DND-41 (cell line): ENCODE data around the gene CDH23.

Experiments used
- ATAC-seq: fragments of 200-7000 bp; cut with Tn5 transposase; 3 replicates; pipeline ENCODE4 v1.9.1; 2021; ENCODE audit warnings: low read depth; ENCODE audit not compliant: insufficient read depth
- DNase-seq: peaks from one replicate; pipeline ENCODE4 v3.0.0-alpha.2; 2020
- H2AFZ ChIP-seq: 2 replicates; pipeline ENCODE4 v1.6.0; 2012; ENCODE audit warnings: low read depth, low read length
- H3K27ac ChIP-seq: 2 replicates; pipeline ENCODE4 v1.5.1; 2012; ENCODE audit warnings: low read length, inconsistent platforms
- H3K27me3 ChIP-seq: fragments of 200-600 bp; sonication (generic); 2 replicates; pipeline ENCODE4 v1.6.0; 2012; ENCODE audit warnings: low read length, mild to moderate bottlenecking, inconsistent platforms; ENCODE audit not compliant: insufficient read depth, poor library complexity
- H3K36me3 ChIP-seq: 2 replicates; pipeline ENCODE4 v1.5.1; 2012; ENCODE audit warnings: low read length, inconsistent platforms; ENCODE audit not compliant: insufficient read depth
- H3K4me1 ChIP-seq: 2 replicates; pipeline ENCODE4 v1.5.1; 2012; ENCODE audit warnings: mild to moderate bottlenecking, low read length; ENCODE audit not compliant: insufficient read depth
- H3K4me2 ChIP-seq: 2 replicates; pipeline ENCODE4 v1.6.0; 2012; ENCODE audit warnings: mild to moderate bottlenecking, moderate library complexity, low read length, inconsistent platforms; ENCODE audit not compliant: insufficient read depth
- H3K4me3 ChIP-seq, 2 experiments: fragments of 200-600 bp in 1 of 2; shearing (Covaris generic) in 1 of 2; 2 replicates each; pipeline ENCODE4 v1.5.1; 2012 to 2016; ENCODE audit warnings: inconsistent platforms in 2 of 2, low read length in 2 of 2, mild to moderate bottlenecking in 2 of 2, low read depth in 1 of 2, moderate library complexity in 1 of 2
- H3K79me2 ChIP-seq: 2 replicates; pipeline ENCODE4 v1.6.0; 2012; ENCODE audit warnings: low read length, inconsistent platforms; ENCODE audit not compliant: insufficient read depth
- H3K9ac ChIP-seq: 2 replicates; pipeline ENCODE4 v1.6.0; 2012; ENCODE audit warnings: low read depth, mild to moderate bottlenecking, inconsistent platforms, low read length, moderate library complexity
- H3K9me3 ChIP-seq: 2 replicates; pipeline ENCODE4 v1.5.1; 2012; ENCODE audit warnings: low read length, moderate library complexity, mild to moderate bottlenecking, inconsistent platforms; ENCODE audit not compliant: insufficient read depth, severe bottlenecking
- H4K20me1 ChIP-seq: 2 replicates; pipeline ENCODE4 v1.6.0; 2012; ENCODE audit warnings: low read length; ENCODE audit not compliant: insufficient read depth
- CTCF ChIP-seq: IDR thresholded peaks from 2 replicates; pipeline ENCODE4 v1.5.1; 2012; ENCODE audit warnings: borderline replicate concordance, low read length, moderate library complexity, mild to moderate bottlenecking; ENCODE audit not compliant: poor library complexity, severe bottlenecking; ENCODE audit errors: extremely low read depth
- EZH2 ChIP-seq: IDR thresholded peaks from 3 replicates; pipeline ENCODE4 v1.6.1; 2012; ENCODE audit warnings: borderline replicate concordance, low read depth, mild to moderate bottlenecking, moderate library complexity, low read length, inconsistent platforms; ENCODE audit not compliant: severe bottlenecking

The CDH23 gene

GRCh38 chr10:71622616-71623015, 225.9 kb downstream of the CDH23 start:
- no peaks in the 10 kb centered on the region; the same call in 1 of the 2 replicates for H4K20me1 ChIP-seq
- H3K79me2 ChIP-seq, result no peaks in the 10 kb centered on the region
- no peak overlapping the region for H3K9ac ChIP-seq
- no peaks in the 10 kb centered on the region for H3K36me3 ChIP-seq
- H3K4me1 ChIP-seq, result no peaks in the 10 kb centered on the region
- no peak for ATAC-seq
- peaks cover 28% of the 10 kb centered on the region for H3K27me3 ChIP-seq
- no peak overlapping the region for H3K27ac ChIP-seq
- no peak for TF ChIP-seq CTCF
- TF ChIP-seq EZH2, result no peak
- no peak overlapping the region for H3K4me2 ChIP-seq
- DNase-seq, result no peak
- no peak overlapping the region for H3K4me3 ChIP-seq
- no peak overlapping the region for H2AFZ ChIP-seq
- no peaks in the 10 kb centered on the region for H3K9me3 ChIP-seq

- no peak overlapping the region for H3K4me2 ChIP-seq
- peaks cover 32% of the 10 kb centered on the region for H3K27me3 ChIP-seq
- no peaks in the 10 kb centered on the region for H3K9me3 ChIP-seq
- H3K27ac ChIP-seq, result no peak overlapping the region
- peak; percentile 24 for DNase-seq
- H3K79me2 ChIP-seq, result no peaks in the 10 kb centered on the region
- ATAC-seq, result peak; percentile 66
- no peaks in the 10 kb centered on the region for H3K4me1 ChIP-seq
- no peaks in the 10 kb centered on the region; the same call in 1 of the 2 replicates for H4K20me1 ChIP-seq
- no peak overlapping the region for H3K4me3 ChIP-seq
- no peak overlapping the region for H3K9ac ChIP-seq
- H3K36me3 ChIP-seq, result no peaks in the 10 kb centered on the region
- H2AFZ ChIP-seq, result no peak overlapping the region
- TF ChIP-seq CTCF, result peak; percentile 24
- TF ChIP-seq EZH2, result no peak
These were observed 226.6 kb downstream of the CDH23 start for GRCh38 chr10:71623098-71623985.

- Histone ChIP-seq H3K4me3 (no peak overlapping the region), H3K36me3 (no peaks in the 10 kb centered on the region), H4K20me1 (no peaks in the 10 kb centered on the region; the same call in 1 of the 2 replicates), H3K79me2 (no peaks in the 10 kb centered on the region), H3K9ac (no peak overlapping the region), H3K4me2 (no peak overlapping the region), H2AFZ (no peak overlapping the region), H3K9me3 (no peaks in the 10 kb centered on the region), H3K4me1 (no peaks in the 10 kb centered on the region), H3K27me3 (peaks cover 32% of the 10 kb centered on the region), H3K27ac (no peak overlapping the region)
- TF ChIP-seq EZH2 (no peak), CTCF (no peak)
- DNase-seq, result no peak
- ATAC-seq, result no peak
These were observed 227.2 kb downstream of the CDH23 start for GRCh38 chr10:71623986-71624291.
